ENCODE data around the gene CACNA1C.
A peak's percentile ranks its signal among the peaks of the same experiment; 100 is the strongest.
"Not testable (repeated sequence)": the region's sequence is repeated elsewhere in the genome, so short reads cannot be mapped to it uniquely, and the experiment has no call there.

Gene CACNA1C

GRCh38 chr12:2739832-2740641 lies 687.2 kb downstream of the CACNA1C start:
- DNase-seq: peak; percentile 36 to 75

- not testable (repeated sequence) for DNase-seq
Measured at GRCh38 chr12:2742037-2742436, 689.2 kb downstream of the CACNA1C start.

GRCh38 chr12:2743478-2743877 lies 690.7 kb downstream of the CACNA1C start:
- no peak for DNase-seq

- no peak for DNase-seq
Measured at GRCh38 chr12:2745655-2746054, 692.9 kb downstream of the CACNA1C start.

Data from NCI-H526 (cell line).